OCI-LY1 (cell line): ENCODE measurements around the gene CLEC16A.

Experiments used
- CTCF ChIP-seq: fragments of 200-600 bp; sonication (generic), shearing (Covaris generic); IDR thresholded peaks from 2 replicates; pipeline ENCODE4 v1.5.1; 2017; ENCODE audit warnings: mild to moderate bottlenecking, antibody characterized with exemption, low read length, moderate library complexity, mixed read lengths
- EZH2 ChIP-seq: fragments of 200-600 bp; sonication (generic), shearing (Covaris generic); IDR thresholded peaks from 2 replicates; pipeline ENCODE4 v1.8.0; 2017; ENCODE audit warnings: borderline replicate concordance, mixed run types, mild to moderate bottlenecking, antibody characterized with exemption, low read length, moderate library complexity, mixed read lengths

GRCh38 chr16:11023262-11024039 is 79.1 kb downstream of the CLEC16A start:
- no peak for TF ChIP-seq CTCF
- no peak for TF ChIP-seq EZH2
